Body of pancreas (tissue), 4 donors: Measurements from ENCODE around the gene C1RL.

ENCODE experiments used
- CTCF ChIP-seq, 7 experiments: fragments of 450-650 bp in 4 of 7; fragments of 200-600 bp in 3 of 7; sonication (generic) in 3 of 7; IDR thresholded peaks; one replicate each; pipeline ENCODE4 v1.5.1; 2016 to 2019; ENCODE audit warnings: antibody characterized with exemption in 7 of 7
- POLR2A ChIP-seq, 3 donors: fragments of 450-650 bp; IDR thresholded peaks; one replicate each; pipeline ENCODE4 v1.6.1; 2016; ENCODE audit warnings: antibody characterized with exemption in 3 of 3, mild to moderate bottlenecking in 2 of 3

- TF ChIP-seq CTCF (IDR thresholded peaks at IDR 0.05) = no peak
- no peak for TF ChIP-seq POLR2A (IDR thresholded peaks at IDR 0.05)
These were observed 50.7 kb downstream of the C1RL start for GRCh38 chr12:7058163-7058845.
